Lower leg skin (tissue), 4 donors: ENCODE data around the gene SNX19. TPM values are rescaled to one million over a fixed set of nuclear protein-coding genes. Genes with fewer than 3 reads are reported as not detected.

ENCODE experiments used
- DNase-seq, 2 donors: peaks; one replicate each; pipeline ENCODE4 v3.0.0-alpha.2; 2019; ENCODE audit warnings: low spot score in 2 of 2
- H3K4me3 ChIP-seq: fragments of 200-600 bp; sonication (generic); 2 replicates; pipeline ENCODE4 v1.5.1; 2017; ENCODE audit warnings: mild to moderate bottlenecking, low read depth; ENCODE audit not compliant: poor library complexity, severe bottlenecking
- POLR2A ChIP-seq, 2 donors: fragments of 450-650 bp; IDR thresholded peaks; one replicate each; pipeline ENCODE4 v1.6.1; 2016 to 2017; ENCODE audit warnings: antibody characterized with exemption in 2 of 2, mild to moderate bottlenecking in 1 of 2, moderate library complexity in 1 of 2
- WGBS, 2 donors: methylation state at CpG; one replicate each; pipeline ENCODE4 v1.1.5; 2018; 5-methylcytosine and 5-hydroxymethylcytosine counted together
- intact Hi-C: fragments of 100-400 bp; cut with DNase I; formaldehyde crosslinking; loops from one replicate; pipeline ENCODE4 v1.15.0; 2023; ENCODE audit warnings: low total_unique reads
- total RNA-seq, 4 donors: library from RNA; depleted of rRNA; stranded (reverse); fragments of >200 nt; gene quantifications; one replicate each; pipeline ENCODE4 v1.1.0, GENCODE V29; 2016
- TF ChIP-seq, protein P1 (sequence below), 3 donors: fragments of 450-650 bp; IDR thresholded peaks; one replicate each; pipeline ENCODE4 v1.5.1; 2016; ENCODE audit warnings: antibody characterized with exemption in 3 of 3, mild to moderate bottlenecking in 3 of 3, moderate library complexity in 2 of 3

The SNX19 gene
- total RNA-seq, 4 donors from 2014 or later: 50.0 to 77.2 (median 60.5) TPM

DNA sequence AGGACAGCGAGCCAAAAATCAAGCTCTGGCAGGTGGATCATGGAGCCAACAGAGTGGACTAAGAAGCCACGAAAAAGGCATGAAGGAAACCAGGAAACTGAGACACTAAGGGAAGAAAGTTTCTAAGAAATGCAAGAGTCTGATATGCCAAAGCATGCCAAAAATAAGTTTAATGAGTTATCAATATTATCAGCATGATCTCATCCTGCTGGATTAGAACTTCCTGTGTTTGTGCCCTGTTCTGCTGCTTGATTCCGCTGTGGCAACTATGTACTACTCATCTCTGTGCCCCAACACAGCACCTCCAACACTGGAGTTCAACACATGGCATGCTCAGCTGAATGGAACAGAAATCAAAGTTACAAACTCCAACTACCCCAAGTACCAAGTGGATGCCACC lies 10.8 kb downstream of the SNX19 start:
- 95 to 96% methylated on average over 3 of the region's 3 CpGs for WGBS, 2 donors
- intact Hi-C loops: no loop called here

DNA sequence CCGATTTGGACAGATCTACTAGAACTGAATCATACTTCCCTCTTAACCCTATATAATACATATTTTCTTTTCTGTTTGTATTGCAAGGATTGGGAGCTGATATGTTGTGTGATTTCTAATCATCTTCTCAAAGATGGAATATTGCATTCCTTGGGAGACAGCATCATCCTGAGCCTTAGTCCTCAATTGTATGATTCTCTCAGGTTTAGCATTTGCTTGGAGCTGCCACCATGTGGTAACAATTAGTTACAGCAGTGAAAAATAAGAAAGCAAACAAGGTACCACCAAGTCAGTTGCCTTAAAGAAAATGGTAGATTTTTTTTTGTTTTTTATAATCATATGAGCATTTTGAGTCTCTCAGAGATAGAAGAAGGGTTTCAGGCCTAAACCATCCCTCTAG lies 11.9 kb downstream of the SNX19 start:
- intact Hi-C loops: no loop called here
- H3K4me3 ChIP-seq: no peak overlapping the region
- WGBS, 2 donors: 100% methylated on average over 1 of the region's 1 CpG
- no peak for DNase-seq
- TF ChIP-seq, protein P1, sequence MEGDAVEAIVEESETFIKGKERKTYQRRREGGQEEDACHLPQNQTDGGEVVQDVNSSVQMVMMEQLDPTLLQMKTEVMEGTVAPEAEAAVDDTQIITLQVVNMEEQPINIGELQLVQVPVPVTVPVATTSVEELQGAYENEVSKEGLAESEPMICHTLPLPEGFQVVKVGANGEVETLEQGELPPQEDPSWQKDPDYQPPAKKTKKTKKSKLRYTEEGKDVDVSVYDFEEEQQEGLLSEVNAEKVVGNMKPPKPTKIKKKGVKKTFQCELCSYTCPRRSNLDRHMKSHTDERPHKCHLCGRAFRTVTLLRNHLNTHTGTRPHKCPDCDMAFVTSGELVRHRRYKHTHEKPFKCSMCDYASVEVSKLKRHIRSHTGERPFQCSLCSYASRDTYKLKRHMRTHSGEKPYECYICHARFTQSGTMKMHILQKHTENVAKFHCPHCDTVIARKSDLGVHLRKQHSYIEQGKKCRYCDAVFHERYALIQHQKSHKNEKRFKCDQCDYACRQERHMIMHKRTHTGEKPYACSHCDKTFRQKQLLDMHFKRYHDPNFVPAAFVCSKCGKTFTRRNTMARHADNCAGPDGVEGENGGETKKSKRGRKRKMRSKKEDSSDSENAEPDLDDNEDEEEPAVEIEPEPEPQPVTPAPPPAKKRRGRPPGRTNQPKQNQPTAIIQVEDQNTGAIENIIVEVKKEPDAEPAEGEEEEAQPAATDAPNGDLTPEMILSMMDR (IDR thresholded peaks at IDR 0.05): no peak
- no peak for TF ChIP-seq POLR2A (IDR thresholded peaks at IDR 0.05)

More for the DNA sequence above, 10.8 kb downstream of the SNX19 start:
- no peak overlapping the region for H3K4me3 ChIP-seq
- DNase-seq: no peak
- TF ChIP-seq, protein P1 (IDR thresholded peaks at IDR 0.05): no peak
- no peak for TF ChIP-seq POLR2A (IDR thresholded peaks at IDR 0.05)

DNA sequence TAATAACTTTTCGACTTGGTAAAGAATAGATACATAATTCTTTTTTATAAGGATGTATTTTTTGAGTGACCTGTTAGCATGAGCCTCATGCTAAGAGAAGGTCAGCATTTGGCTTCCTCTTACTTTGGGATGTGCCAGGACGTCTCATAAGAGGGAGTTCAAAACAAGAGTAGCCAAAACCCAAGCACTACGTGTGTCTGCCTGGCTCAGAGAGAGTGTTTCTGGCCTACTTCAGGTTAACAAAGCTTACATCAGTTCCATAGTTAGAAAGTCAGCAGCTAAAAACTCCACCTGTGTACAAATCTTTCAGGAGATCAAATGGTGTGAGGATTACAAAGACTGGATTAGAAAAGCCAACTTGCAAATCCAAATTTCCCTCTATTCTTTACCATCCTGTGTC lies 13.9 kb downstream of the SNX19 start:
- H3K4me3 ChIP-seq: no peak overlapping the region
- no peak for DNase-seq
- TF ChIP-seq POLR2A (IDR thresholded peaks at IDR 0.05): no peak
- TF ChIP-seq, protein P1 (IDR thresholded peaks at IDR 0.05): no peak
- WGBS, 2 donors: 83 to 87% methylated on average over 3 of the region's 3 CpGs
- intact Hi-C loops: no loop called here

DNA sequence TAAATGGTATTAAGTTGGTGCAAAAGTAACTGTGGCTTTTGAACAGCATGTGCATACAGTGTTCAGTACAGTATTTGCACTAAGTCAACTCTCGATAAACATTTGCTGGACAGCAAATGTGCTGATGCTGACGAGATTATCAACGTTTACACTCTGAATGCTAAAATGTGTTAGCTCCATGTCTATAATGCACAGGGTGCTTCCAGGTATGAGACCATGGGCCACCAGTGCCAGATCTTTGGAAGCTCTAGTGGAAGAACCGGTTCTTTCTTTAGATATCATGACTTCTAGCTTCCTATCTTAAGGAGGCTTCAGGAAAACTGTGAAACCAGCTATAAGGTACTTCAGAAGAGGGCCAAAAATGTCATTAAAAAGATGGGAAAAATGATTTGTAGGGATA lies 17.2 kb downstream of the SNX19 start:
- DNase-seq: no peak
- H3K4me3 ChIP-seq: no peak overlapping the region
- no peak for TF ChIP-seq POLR2A (IDR thresholded peaks at IDR 0.05)
- TF ChIP-seq, protein P1 (IDR thresholded peaks at IDR 0.05): no peak
- intact Hi-C loops: no loop called here
- WGBS, 2 donors: 81 to 83% methylated on average over 4 of the region's 4 CpGs

DNA sequence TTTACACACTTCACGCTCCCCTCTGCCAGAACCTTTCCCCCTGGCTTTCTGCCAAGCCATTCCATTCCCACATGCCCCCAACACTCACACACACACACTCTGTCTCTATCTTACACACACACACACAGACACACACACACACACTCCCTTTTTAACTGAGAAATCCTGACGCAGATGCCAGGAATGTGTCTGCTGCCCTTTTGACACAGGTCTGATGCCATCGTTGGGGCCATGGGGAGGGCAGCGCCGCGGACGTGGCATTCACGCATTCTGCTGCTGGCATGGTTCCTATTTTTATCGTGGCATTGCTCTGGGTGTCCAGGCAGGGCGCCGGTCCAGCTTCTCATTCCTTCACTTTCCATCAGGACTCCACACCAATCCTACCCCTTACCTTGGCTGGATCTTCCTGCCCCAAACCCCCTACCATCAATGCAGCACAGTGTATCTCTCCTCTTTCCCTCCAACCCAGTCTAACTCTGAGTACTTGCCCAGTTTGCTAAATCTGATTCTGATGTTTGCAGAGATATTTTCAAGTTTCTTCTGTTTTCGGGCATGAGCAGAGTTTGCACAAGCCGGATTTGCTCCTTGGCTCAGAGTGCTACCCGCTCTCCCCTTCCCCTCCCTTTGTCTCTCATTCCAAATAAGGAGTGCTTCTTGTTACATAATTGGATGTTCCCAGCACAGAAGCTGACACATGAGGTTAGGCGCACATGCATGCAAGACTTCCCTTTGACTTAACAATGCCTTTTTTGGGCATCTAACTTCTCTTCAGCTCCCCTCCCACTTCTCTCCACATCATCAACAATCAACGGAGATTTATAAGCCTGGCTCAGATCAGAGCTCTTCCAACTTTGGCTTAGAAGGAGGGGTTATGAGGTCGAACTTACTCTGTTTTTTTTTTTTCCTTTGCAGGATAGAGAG lies 18.8 kb downstream of the SNX19 start:
- 53 to 55% methylated on average over 17 of the region's 17 CpGs for WGBS, 2 donors
- peak in 1 of 2 donors; percentile 36 for DNase-seq
- no peak overlapping the region for H3K4me3 ChIP-seq
- intact Hi-C loops: no loop called here
- TF ChIP-seq, protein P1 (IDR thresholded peaks at IDR 0.05): no peak
- no peak for TF ChIP-seq POLR2A (IDR thresholded peaks at IDR 0.05)
